Nephron progenitor cell (in vitro differentiated cells): ENCODE data around the gene EMC8.

Experiments used
- DNase-seq: peaks from one replicate; pipeline ENCODE4 v3.0.0; 2021
- H3K27ac Mint-ChIP-seq: 2 replicates; pipeline ENCODE4 v1.8.0; 2021; ENCODE audit warnings: mild to moderate bottlenecking, moderate library complexity, mixed read lengths
- H3K27me3 Mint-ChIP-seq: 2 replicates; pipeline ENCODE4 v1.8.0; 2021; ENCODE audit warnings: mild to moderate bottlenecking, low read depth, mixed read lengths; ENCODE audit not compliant: poor library complexity
- H3K36me3 Mint-ChIP-seq: 2 replicates; pipeline ENCODE4 v1.8.0; 2021; ENCODE audit warnings: low read depth, mixed read lengths
- H3K4me1 Mint-ChIP-seq: 2 replicates; pipeline ENCODE4 v1.8.0; 2021; ENCODE audit warnings: mixed read lengths
- H3K4me3 Mint-ChIP-seq: 2 replicates; pipeline ENCODE4 v1.8.0; 2021; ENCODE audit warnings: mild to moderate bottlenecking, moderate library complexity, mixed read lengths
- H3K9me3 Mint-ChIP-seq: 2 replicates; pipeline ENCODE4 v1.8.0; 2021; ENCODE audit warnings: mild to moderate bottlenecking, moderate library complexity, mixed read lengths
- CTCF ChIP-seq: fragments of 200-600 bp; sonication (generic); IDR thresholded peaks from 2 replicates; pipeline ENCODE4 v1.5.0; 2021; ENCODE audit warnings: antibody characterized with exemption

Gene EMC8

GRCh38 chr16:85836706-85837582, 37.6 kb upstream of the EMC8 start:
- no peak for DNase-seq
- H3K4me1 Mint-ChIP-seq: no peaks in the 10 kb centered on the region
- H3K36me3 Mint-ChIP-seq: peaks cover 5% of the 10 kb centered on the region
- no peak overlapping the region for H3K27ac Mint-ChIP-seq
- no peak for TF ChIP-seq CTCF
- H3K27me3 Mint-ChIP-seq: peaks cover 55% of the 10 kb centered on the region
- peaks cover 16% of the 10 kb centered on the region for H3K9me3 Mint-ChIP-seq
- no peak overlapping the region for H3K4me3 Mint-ChIP-seq

- TF ChIP-seq CTCF: no peak
- DNase-seq: no peak
- H3K27ac Mint-ChIP-seq: no peak overlapping the region
- H3K4me1 Mint-ChIP-seq: no peaks in the 10 kb centered on the region
- H3K36me3 Mint-ChIP-seq: peaks cover 5% of the 10 kb centered on the region
- H3K27me3 Mint-ChIP-seq: peaks cover 60% of the 10 kb centered on the region
- H3K4me3 Mint-ChIP-seq: no peak overlapping the region
- H3K9me3 Mint-ChIP-seq: peaks cover 17% of the 10 kb centered on the region
These were observed 36.8 kb upstream of the EMC8 start for GRCh38 chr16:85835956-85836705.

GRCh38 chr16:85835227-85835751, 35.9 kb upstream of the EMC8 start:
- Mint-ChIP-seq H3K4me1 (no peaks in the 10 kb centered on the region), H3K27me3 (peaks cover 61% of the 10 kb centered on the region), H3K36me3 (peaks cover 5% of the 10 kb centered on the region), H3K4me3 (no peak overlapping the region), H3K9me3 (peaks cover 19% of the 10 kb centered on the region), H3K27ac (no peak overlapping the region)
- no peak for TF ChIP-seq CTCF
- DNase-seq: no peak

- DNase-seq: no peak
- Mint-ChIP-seq H3K27me3 (peaks cover 59% of the 10 kb centered on the region), H3K4me3 (no peak overlapping the region), H3K36me3 (peaks cover 5% of the 10 kb centered on the region), H3K27ac (no peak overlapping the region), H3K4me1 (no peaks in the 10 kb centered on the region), H3K9me3 (peaks cover 19% of the 10 kb centered on the region)
- TF ChIP-seq CTCF: no peak
These were observed 35.4 kb upstream of the EMC8 start for GRCh38 chr16:85834741-85835140.

GRCh38 chr16:85833219-85833920, 34.0 kb upstream of the EMC8 start:
- no peak overlapping the region for H3K4me3 Mint-ChIP-seq
- peaks cover 5% of the 10 kb centered on the region for H3K36me3 Mint-ChIP-seq
- TF ChIP-seq CTCF: no peak
- no peak for DNase-seq
- peaks cover 19% of the 10 kb centered on the region for H3K9me3 Mint-ChIP-seq
- no peaks in the 10 kb centered on the region for H3K4me1 Mint-ChIP-seq
- no peak overlapping the region for H3K27ac Mint-ChIP-seq
- peaks cover 55% of the 10 kb centered on the region for H3K27me3 Mint-ChIP-seq
